GM12878 (cell line): Measurements from ENCODE around the gene DNAH2. TPM values are rescaled to one million over a fixed set of nuclear protein-coding genes. Genes with fewer than 3 reads are reported as not detected.
A peak's percentile ranks its signal among the peaks of the same experiment; 100 is the strongest.

Source experiments
- CBX3 ChIP-seq: fragments of 200-600 bp; sonication (generic); IDR thresholded peaks from 2 replicates; pipeline ENCODE4 v1.6.1; 2016; ENCODE audit warnings: low read depth, borderline replicate concordance
- CEBPB ChIP-seq, 2 experiments: fragments of 150-350 bp in 1 of 2; IDR thresholded peaks; 2 replicates each; pipeline ENCODE4 v1.6.1; 2012 to 2014; ENCODE audit warnings: low read depth in 2 of 2, low read length in 2 of 2, borderline replicate concordance in 1 of 2, inconsistent platforms in 1 of 2
- CEBPZ ChIP-seq: fragments of 150-350 bp; IDR thresholded peaks from 2 replicates; pipeline ENCODE4 v1.6.1; 2016; ENCODE audit warnings: low read depth, low read length
- CTCF ChIP-seq, 3 experiments: IDR thresholded peaks in 2 of 3; conservative IDR thresholded peaks in 1 of 3; 2 replicates each; pipeline ENCODE4 v1.5.1; 2011; ENCODE audit warnings: low read depth in 3 of 3, low read length in 3 of 3, mild to moderate bottlenecking in 3 of 3, control low read depth in 2 of 3, moderate library complexity in 2 of 3, inconsistent platforms in 1 of 3, mixed read lengths in 1 of 3; ENCODE audit not compliant: control insufficient read depth in 2 of 3, insufficient read depth in 1 of 3; ENCODE audit errors: extremely low read depth in 1 of 3
- EP300 ChIP-seq, 2 experiments: fragments of 150-350 bp in 1 of 2; IDR thresholded peaks; 2 replicates each; pipeline ENCODE4 v1.6.1; 2011 to 2012; ENCODE audit warnings: low read depth in 2 of 2, low read length in 2 of 2, borderline replicate concordance in 1 of 2, improper control_type of control experiment in 1 of 2, inconsistent platforms in 1 of 2; ENCODE audit not compliant: control insufficient read depth in 1 of 2
- HDAC2 ChIP-seq: fragments of 200-600 bp; sonication (generic); IDR thresholded peaks from 2 replicates; pipeline ENCODE4 v1.6.1; 2017
- IKZF2 ChIP-seq, 2 experiments: fragments of 450-650 bp; IDR thresholded peaks; 2 replicates each; pipeline ENCODE4 v1.6.1; 2017; ENCODE audit warnings: mild to moderate bottlenecking in 2 of 2, moderate library complexity in 2 of 2
- MEF2B ChIP-seq: fragments of 450-650 bp; IDR thresholded peaks from 2 replicates; pipeline ENCODE4 v1.6.1; 2018; ENCODE audit warnings: mild to moderate bottlenecking, moderate library complexity; ENCODE audit not compliant: partially characterized antibody, poor library complexity, severe bottlenecking
- MTA2 ChIP-seq: fragments of 450-650 bp; IDR thresholded peaks from 2 replicates; pipeline ENCODE4 v1.6.1; 2016; ENCODE audit warnings: low read depth, mild to moderate bottlenecking, moderate library complexity
- MTA3 ChIP-seq: IDR thresholded peaks from 2 replicates; pipeline ENCODE4 v1.6.1; 2012; ENCODE audit warnings: low read length, inconsistent platforms, borderline replicate concordance
- NFXL1 ChIP-seq: fragments of 450-650 bp; IDR thresholded peaks from 2 replicates; pipeline ENCODE4 v1.6.1; 2017; ENCODE audit warnings: antibody characterized with exemption, mild to moderate bottlenecking, borderline replicate concordance
- PAX8 ChIP-seq: fragments of 450-650 bp; IDR thresholded peaks from 2 replicates; pipeline ENCODE4 v1.6.1; 2017; ENCODE audit warnings: mild to moderate bottlenecking, moderate library complexity
- POU2F2 ChIP-seq: IDR thresholded peaks from 3 replicates; pipeline ENCODE4 v1.6.1; 2011; ENCODE audit warnings: low read depth, mild to moderate bottlenecking, low read length, borderline replicate concordance
- SMARCA5 ChIP-seq: fragments of 450-650 bp; IDR thresholded peaks from 2 replicates; pipeline ENCODE4 v1.6.1; 2017; ENCODE audit warnings: mild to moderate bottlenecking
- SMC3 ChIP-seq: IDR thresholded peaks from 2 replicates; pipeline ENCODE4 v1.6.1; 2011; ENCODE audit warnings: low read length, improper control_type of control experiment, borderline replicate concordance
- TAF1 ChIP-seq: IDR thresholded peaks from 2 replicates; pipeline ENCODE4 v1.6.1; 2011; ENCODE audit warnings: mild to moderate bottlenecking, low read depth, low read length, borderline replicate concordance
- polyA plus RNA-seq, 11 experiments: library from polyadenylated mRNA; depleted of rRNA in 4 of 11; unstranded in 6 of 11; stranded (reverse) in 5 of 11; fragments of >200 nt; fragmentation: Nextera tagmentation in 4 of 11; fragmentation: Illumina TruSeq in 1 of 11; extraction: Ambion mirVana in 4 of 11; extraction: Trizol in 1 of 11; gene quantifications; 1 replicate in 1 of 11; 2 replicates in 10 of 11; pipeline versions ENCODE4 v1.2.1 to v1.2.3, GENCODE V29; 2011 to 2016; ENCODE audit warnings: inconsistent platforms in 2 of 11, missing spikeins in 2 of 11, low read depth in 1 of 11
- total RNA-seq, 4 experiments: library from RNA; depleted of rRNA in 3 of 4; stranded (reverse); fragments of >200 nt in 3 of 4; fragmentation: Illumina TruSeq in 1 of 4; extraction: Trizol in 1 of 4; gene quantifications; 2 replicates each; pipeline versions ENCODE4 v1.2.1 to v1.2.3, GENCODE V29; 2013 to 2021
- TF ChIP-seq, protein P1 (sequence below): fragments of 450-650 bp; IDR thresholded peaks from 2 replicates; pipeline ENCODE4 v1.6.1; 2016; ENCODE audit warnings: mild to moderate bottlenecking, moderate library complexity, borderline replicate concordance
- TF ChIP-seq, protein P2 (sequence below): fragments of 450-650 bp; IDR thresholded peaks from 2 replicates; pipeline ENCODE4 v1.6.1; 2017; ENCODE audit warnings: mild to moderate bottlenecking, moderate library complexity

Gene DNAH2
- total and polyA plus RNA-seq, 10 of the 15 experiments (the other 5 are each of a cell fraction or from before 2014, with no cell fraction given) = not detected

DNA sequence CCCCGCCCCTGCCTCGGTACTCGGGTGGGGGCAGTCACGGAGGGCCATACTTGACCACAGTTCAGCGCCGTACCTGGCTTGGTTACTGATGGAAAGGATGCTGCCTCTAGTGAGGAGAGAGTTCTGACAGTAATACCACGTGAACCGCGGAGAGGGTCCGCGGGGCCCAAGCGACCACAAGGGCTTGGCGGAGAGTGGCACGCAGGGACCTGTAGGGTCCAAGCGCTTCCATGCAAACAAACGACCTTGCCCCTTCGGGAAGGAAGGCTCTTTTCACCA is 125.7 kb downstream of the DNAH2 start (continued):
- TF ChIP-seq, protein P1, sequence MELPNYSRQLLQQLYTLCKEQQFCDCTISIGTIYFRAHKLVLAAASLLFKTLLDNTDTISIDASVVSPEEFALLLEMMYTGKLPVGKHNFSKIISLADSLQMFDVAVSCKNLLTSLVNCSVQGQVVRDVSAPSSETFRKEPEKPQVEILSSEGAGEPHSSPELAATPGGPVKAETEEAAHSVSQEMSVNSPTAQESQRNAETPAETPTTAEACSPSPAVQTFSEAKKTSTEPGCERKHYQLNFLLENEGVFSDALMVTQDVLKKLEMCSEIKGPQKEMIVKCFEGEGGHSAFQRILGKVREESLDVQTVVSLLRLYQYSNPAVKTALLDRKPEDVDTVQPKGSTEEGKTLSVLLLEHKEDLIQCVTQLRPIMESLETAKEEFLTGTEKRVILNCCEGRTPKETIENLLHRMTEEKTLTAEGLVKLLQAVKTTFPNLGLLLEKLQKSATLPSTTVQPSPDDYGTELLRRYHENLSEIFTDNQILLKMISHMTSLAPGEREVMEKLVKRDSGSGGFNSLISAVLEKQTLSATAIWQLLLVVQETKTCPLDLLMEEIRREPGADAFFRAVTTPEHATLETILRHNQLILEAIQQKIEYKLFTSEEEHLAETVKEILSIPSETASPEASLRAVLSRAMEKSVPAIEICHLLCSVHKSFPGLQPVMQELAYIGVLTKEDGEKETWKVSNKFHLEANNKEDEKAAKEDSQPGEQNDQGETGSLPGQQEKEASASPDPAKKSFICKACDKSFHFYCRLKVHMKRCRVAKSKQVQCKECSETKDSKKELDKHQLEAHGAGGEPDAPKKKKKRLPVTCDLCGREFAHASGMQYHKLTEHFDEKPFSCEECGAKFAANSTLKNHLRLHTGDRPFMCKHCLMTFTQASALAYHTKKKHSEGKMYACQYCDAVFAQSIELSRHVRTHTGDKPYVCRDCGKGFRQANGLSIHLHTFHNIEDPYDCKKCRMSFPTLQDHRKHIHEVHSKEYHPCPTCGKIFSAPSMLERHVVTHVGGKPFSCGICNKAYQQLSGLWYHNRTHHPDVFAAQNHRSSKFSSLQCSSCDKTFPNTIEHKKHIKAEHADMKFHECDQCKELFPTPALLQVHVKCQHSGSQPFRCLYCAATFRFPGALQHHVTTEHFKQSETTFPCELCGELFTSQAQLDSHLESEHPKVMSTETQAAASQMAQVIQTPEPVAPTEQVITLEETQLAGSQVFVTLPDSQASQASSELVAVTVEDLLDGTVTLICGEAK = no peak
- TF ChIP-seq CEBPB (IDR thresholded peaks at IDR 0.05; ENCODE audit: borderline replicate concordance in 1 of 2, low read depth in 2 of 2, low read length in 2 of 2) (no peak), EP300 (IDR thresholded peaks at IDR 0.05; ENCODE audit: borderline replicate concordance in 1 of 2, control insufficient read depth in 1 of 2, low read depth in 2 of 2, low read length in 2 of 2) (no peak), CBX3 (no peak), TAF1 (no peak), CTCF (IDR thresholded peaks at IDR 0.05 in 2 of 3, conservative IDR thresholded peaks at IDR 0.05 in 1 of 3; ENCODE audit: control insufficient read depth in 2 of 3, extremely low read depth in 1 of 3, insufficient read depth in 1 of 3, low read depth in 3 of 3, low read length in 3 of 3) (no peak), SMARCA5 (peak; percentile 32; the same call in 1 of the 2 replicates), POU2F2 (no peak), MEF2B (no peak), PAX8 (no peak), MTA3 (no peak), SMC3 (no peak), IKZF2 (IDR thresholded peaks at IDR 0.05) (no peak), HDAC2 (no peak), NFXL1 (no peak), CEBPZ (no peak), MTA2 (no peak)
- TF ChIP-seq, protein P2, sequence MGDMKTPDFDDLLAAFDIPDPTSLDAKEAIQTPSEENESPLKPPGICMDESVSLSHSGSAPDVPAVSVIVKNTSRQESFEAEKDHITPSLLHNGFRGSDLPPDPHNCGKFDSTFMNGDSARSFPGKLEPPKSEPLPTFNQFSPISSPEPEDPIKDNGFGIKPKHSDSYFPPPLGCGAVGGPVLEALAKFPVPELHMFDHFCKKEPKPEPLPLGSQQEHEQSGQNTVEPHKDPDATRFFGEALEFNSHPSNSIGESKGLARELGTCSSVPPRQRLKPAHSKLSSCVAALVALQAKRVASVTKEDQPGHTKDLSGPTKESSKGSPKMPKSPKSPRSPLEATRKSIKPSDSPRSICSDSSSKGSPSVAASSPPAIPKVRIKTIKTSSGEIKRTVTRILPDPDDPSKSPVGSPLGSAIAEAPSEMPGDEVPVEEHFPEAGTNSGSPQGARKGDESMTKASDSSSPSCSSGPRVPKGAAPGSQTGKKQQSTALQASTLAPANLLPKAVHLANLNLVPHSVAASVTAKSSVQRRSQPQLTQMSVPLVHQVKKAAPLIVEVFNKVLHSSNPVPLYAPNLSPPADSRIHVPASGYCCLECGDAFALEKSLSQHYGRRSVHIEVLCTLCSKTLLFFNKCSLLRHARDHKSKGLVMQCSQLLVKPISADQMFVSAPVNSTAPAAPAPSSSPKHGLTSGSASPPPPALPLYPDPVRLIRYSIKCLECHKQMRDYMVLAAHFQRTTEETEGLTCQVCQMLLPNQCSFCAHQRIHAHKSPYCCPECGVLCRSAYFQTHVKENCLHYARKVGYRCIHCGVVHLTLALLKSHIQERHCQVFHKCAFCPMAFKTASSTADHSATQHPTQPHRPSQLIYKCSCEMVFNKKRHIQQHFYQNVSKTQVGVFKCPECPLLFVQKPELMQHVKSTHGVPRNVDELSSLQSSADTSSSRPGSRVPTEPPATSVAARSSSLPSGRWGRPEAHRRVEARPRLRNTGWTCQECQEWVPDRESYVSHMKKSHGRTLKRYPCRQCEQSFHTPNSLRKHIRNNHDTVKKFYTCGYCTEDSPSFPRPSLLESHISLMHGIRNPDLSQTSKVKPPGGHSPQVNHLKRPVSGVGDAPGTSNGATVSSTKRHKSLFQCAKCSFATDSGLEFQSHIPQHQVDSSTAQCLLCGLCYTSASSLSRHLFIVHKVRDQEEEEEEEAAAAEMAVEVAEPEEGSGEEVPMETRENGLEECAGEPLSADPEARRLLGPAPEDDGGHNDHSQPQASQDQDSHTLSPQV = no peak
